Hematopoietic multipotent progenitor cell treated with erythropoietin and hydrocortisone succinate and interleukin-3 and kit ligand, for 15 days (in vitro differentiated cells): ENCODE measurements around the gene RSBN1.

Experiments used
- DNase-seq: peaks from one replicate; pipeline ENCODE4 v3.0.0-alpha.2; 2015; ENCODE audit warnings: low spot score

The RSBN1 gene

GRCh38 chr1:113812661-113813135 lies 422 bp upstream of the RSBN1 start:
- no peak for DNase-seq

- peak; percentile 40 for DNase-seq
Observed at GRCh38 chr1:113811156-113811887, 954 bp downstream of the RSBN1 start.

GRCh38 chr1:113809670-113810602 lies 2.3 kb downstream of the RSBN1 start:
- no peak for DNase-seq

GRCh38 chr1:113808450-113809195 lies 3.7 kb downstream of the RSBN1 start:
- DNase-seq = no peak

- DNase-seq = no peak
Observed at GRCh38 chr1:113805639-113806038, 6.6 kb downstream of the RSBN1 start.

GRCh38 chr1:113805256-113805531 lies 7.1 kb downstream of the RSBN1 start:
- DNase-seq = no peak

GRCh38 chr1:113804421-113805255 lies 7.6 kb downstream of the RSBN1 start:
- DNase-seq = peak; percentile 80

GRCh38 chr1:113802367-113803007 lies 9.8 kb downstream of the RSBN1 start:
- DNase-seq = no peak

- DNase-seq = no peak
Observed at GRCh38 chr1:113800487-113800886, 11.8 kb downstream of the RSBN1 start.

GRCh38 chr1:113797472-113797871 lies 14.8 kb downstream of the RSBN1 start:
- DNase-seq = no peak

- DNase-seq = no peak
Observed at GRCh38 chr1:113793878-113794834, 18.1 kb downstream of the RSBN1 start.

GRCh38 chr1:113792986-113793385 lies 19.3 kb downstream of the RSBN1 start:
- no peak for DNase-seq

- no peak for DNase-seq
Observed at GRCh38 chr1:113792471-113792870, 19.8 kb downstream of the RSBN1 start.

GRCh38 chr1:113788802-113789201 lies 23.5 kb downstream of the RSBN1 start:
- DNase-seq = no peak

- no peak for DNase-seq
Observed at GRCh38 chr1:113787663-113788062, 24.6 kb downstream of the RSBN1 start.

GRCh38 chr1:113786069-113786468 lies 26.2 kb downstream of the RSBN1 start:
- no peak for DNase-seq

- DNase-seq = no peak
Observed at GRCh38 chr1:113784104-113784779, 28.0 kb downstream of the RSBN1 start.

GRCh38 chr1:113783254-113784103 lies 28.8 kb downstream of the RSBN1 start:
- peak; percentile 70 for DNase-seq
